HCT116 (cell line): Measurements from ENCODE around the gene SPG11. TPM values are rescaled to one million over a fixed set of nuclear protein-coding genes. Genes with fewer than 3 reads are reported as not detected.

Source experiments
- ATAC-seq: fragments of 200-7000 bp; cut with Tn5 transposase; 2 replicates; pipeline ENCODE4 v1.9.1; 2020; ENCODE audit warnings: mild to moderate bottlenecking, moderate library complexity
- BruUV-seq: library from RNA; stranded (reverse); fragments of 400-500 nt; replicated peaks from 2 replicates; lab custom pipeline; 2021; lab: Mats Ljungman, UMichigan
- CTCF ChIA-PET: fragments of 300-600 bp; sonication (Branson Sonifier 250); formaldehyde crosslinking; loops from one replicate; lab custom pipeline; 2021; ENCODE audit warnings: antibody characterized with exemption; lab: Charles Lee
- POLR2A ChIA-PET: fragments of 300-600, 350-600 bp; sonication (Branson Sonifier 250); formaldehyde crosslinking; loops from one replicate; lab custom pipeline; 2021; ENCODE audit warnings: antibody characterized with exemption; lab: Charles Lee
- RAD21 ChIA-PET, 2 experiments: fragments of 300-600 bp; sonication (Branson Sonifier 250); formaldehyde crosslinking; loops; one replicate each; lab custom pipeline; 2023; ENCODE audit warnings: low total read pairs in 2 of 2; ENCODE audit not compliant: uncharacterized antibody in 2 of 2, unreplicated experiment in 2 of 2, low non-redundant PET in 1 of 2; lab: Charles Lee
- DNase-seq: peaks from one replicate; pipeline ENCODE4 v3.0.0-alpha.2; 2010; ENCODE audit warnings: low read depth, low spot score
- H2AFZ ChIP-seq: fragments of 200-600 bp; shearing (Covaris generic), sonication (generic); 2 replicates; pipeline ENCODE4 v1.6.1; 2017; ENCODE audit warnings: low read depth, mixed run types, mixed read lengths, antibody characterized with exemption, low read length; ENCODE audit not compliant: poor library complexity, severe bottlenecking
- H3K27ac ChIP-seq: 2 replicates; pipeline ENCODE4 v1.5.1; 2012; ENCODE audit warnings: low read depth, low read length
- H3K27me3 ChIP-seq: fragments of 200-600 bp; sonication (generic); 2 replicates; pipeline ENCODE4 v1.6.1; 2016; ENCODE audit warnings: mixed run types, low read length, mixed read lengths; ENCODE audit not compliant: insufficient read depth
- H3K36me3 ChIP-seq, 2 experiments: fragments of 200-500 bp in 1 of 2; fragments of 200-600 bp in 1 of 2; sonication (Bioruptor generic) in 1 of 2; sonication (generic) in 1 of 2; 2 replicates each; pipeline versions ENCODE4 v1.5.1 to v1.6.1; 2014 to 2016; ENCODE audit warnings: low read length in 2 of 2, inconsistent platforms in 1 of 2, mixed read lengths in 1 of 2, mixed run types in 1 of 2; ENCODE audit not compliant: insufficient read depth in 2 of 2, control insufficient read depth in 1 of 2
- H3K4me1 ChIP-seq, 2 experiments: fragments of 200-600 bp in 1 of 2; sonication (generic) in 1 of 2; 2 replicates each; pipeline versions ENCODE4 v1.5.1 to v1.6.1; 2012 to 2017; ENCODE audit warnings: low read length in 2 of 2, inconsistent platforms in 1 of 2, mild to moderate bottlenecking in 1 of 2, mixed read lengths in 1 of 2, mixed run types in 1 of 2, moderate library complexity in 1 of 2; ENCODE audit not compliant: insufficient read depth in 2 of 2, control insufficient read depth in 1 of 2
- H3K4me2 ChIP-seq: fragments of 200-600 bp; sonication (generic); 2 replicates; pipeline ENCODE4 v1.6.1; 2017; ENCODE audit warnings: mixed run types, low read length, mixed read lengths
- H3K4me3 ChIP-seq, 2 experiments: fragments of 200-600 bp in 1 of 2; sonication (generic) in 1 of 2; replicated peaks in 1 of 2; 2 replicates each; pipeline ENCODE4 v1.5.1; 2011 to 2016; ENCODE audit warnings: low read length in 2 of 2, control low read depth in 1 of 2, low read depth in 1 of 2, mild to moderate bottlenecking in 1 of 2, mixed read lengths in 1 of 2, mixed run types in 1 of 2
- H3K79me2 ChIP-seq: fragments of 200-600 bp; sonication (generic); 2 replicates; pipeline ENCODE4 v1.6.1; 2017; ENCODE audit warnings: mild to moderate bottlenecking, mixed run types, low read length, moderate library complexity, mixed read lengths; ENCODE audit not compliant: insufficient read depth
- H3K9ac ChIP-seq: fragments of 200-600 bp; sonication (generic); 2 replicates; pipeline ENCODE4 v1.6.1; 2016; ENCODE audit warnings: low read length, mixed read lengths
- H3K9me2 ChIP-seq: fragments of 200-600 bp; sonication (generic), shearing (Covaris generic); 2 replicates; pipeline ENCODE4 v1.6.1; 2017; ENCODE audit warnings: mixed run types, mild to moderate bottlenecking, moderate library complexity; ENCODE audit not compliant: insufficient read depth
- H3K9me3 ChIP-seq, 2 experiments: fragments of 200-500 bp in 1 of 2; fragments of 200-600 bp in 1 of 2; sonication (Bioruptor generic) in 1 of 2; sonication (generic) in 1 of 2; 2 replicates each; pipeline ENCODE4 v1.6.1; 2014 to 2017; ENCODE audit warnings: low read length in 2 of 2, mixed read lengths in 2 of 2, inconsistent platforms in 1 of 2, low read depth in 1 of 2, mild to moderate bottlenecking in 1 of 2, mixed run types in 1 of 2, moderate library complexity in 1 of 2; ENCODE audit not compliant: control insufficient read depth in 1 of 2, insufficient read depth in 1 of 2
- H4K20me1 ChIP-seq: fragments of 200-600 bp; sonication (generic), shearing (Covaris generic); 2 replicates; pipeline ENCODE4 v1.6.1; 2017; ENCODE audit warnings: mixed run types, mild to moderate bottlenecking, moderate library complexity; ENCODE audit not compliant: insufficient read depth
- ATF3 ChIP-seq: IDR thresholded peaks from 2 replicates; pipeline ENCODE4 v1.6.1; 2012
- CTCF ChIP-seq, 3 experiments: fragments of 200-600 bp in 1 of 3; sonication (generic) in 1 of 3; IDR thresholded peaks in 2 of 3; conservative IDR thresholded peaks in 1 of 3; 2 replicates each; pipeline ENCODE4 v1.5.1; 2012 to 2017; ENCODE audit warnings: low read depth in 2 of 3, low read length in 2 of 3, antibody characterized with exemption in 1 of 3, borderline replicate concordance in 1 of 3, control low read depth in 1 of 3, mild to moderate bottlenecking in 1 of 3, mixed read lengths in 1 of 3, mixed run types in 1 of 3, moderate library complexity in 1 of 3; ENCODE audit not compliant: insufficient read depth in 1 of 3
- ELF1 ChIP-seq: IDR thresholded peaks from 2 replicates; pipeline ENCODE4 v1.6.1; 2012; ENCODE audit warnings: low read depth, borderline replicate concordance
- EZH2phosphoT487 ChIP-seq: fragments of 200-600 bp; IDR thresholded peaks from 2 replicates; pipeline ENCODE4 v1.6.1; 2018; ENCODE audit warnings: antibody characterized with exemption, borderline replicate concordance
- FOSL1 ChIP-seq: IDR thresholded peaks from 2 replicates; pipeline ENCODE4 v1.6.1; 2012; ENCODE audit warnings: low read depth
- JUND ChIP-seq: IDR thresholded peaks from 2 replicates; pipeline ENCODE4 v1.6.1; 2012
- POLR2A ChIP-seq: IDR thresholded peaks from 2 replicates; pipeline ENCODE4 v1.7.0; 2011; ENCODE audit warnings: borderline replicate concordance; ENCODE audit not compliant: insufficient read depth, insufficient read length; ENCODE audit errors: extremely low read depth
- POLR2AphosphoS5 ChIP-seq: IDR thresholded peaks from 2 replicates; pipeline ENCODE4 v1.6.1; 2011; ENCODE audit warnings: mild to moderate bottlenecking, low read depth, low read length, moderate library complexity
- REST ChIP-seq: IDR thresholded peaks from 2 replicates; pipeline ENCODE4 v1.6.1; 2012; ENCODE audit warnings: low read depth
- SIN3A ChIP-seq: IDR thresholded peaks from 2 replicates; pipeline ENCODE4 v1.6.1; 2012; ENCODE audit warnings: low read depth
- SRF ChIP-seq: IDR thresholded peaks from 2 replicates; pipeline ENCODE4 v1.6.1; 2012; ENCODE audit warnings: low read depth
- TCF7L2 ChIP-seq: IDR thresholded peaks from 2 replicates; pipeline ENCODE4 v1.7.0; 2011; ENCODE audit warnings: borderline replicate concordance, inconsistent platforms; ENCODE audit not compliant: insufficient read depth, insufficient read length; ENCODE audit errors: extremely low read depth
- ZFX ChIP-seq: fragments of 450-650 bp; IDR thresholded peaks from 2 replicates; pipeline ENCODE4 v1.6.1; 2017
- ZNF274 ChIP-seq: fragments of 200-500 bp; sonication (Bioruptor generic); IDR thresholded peaks from 2 replicates; pipeline ENCODE4 v1.6.1; 2014; ENCODE audit warnings: mild to moderate bottlenecking, low read depth, low read length, inconsistent platforms
- intact Hi-C: fragments of 100-400 bp; cut with micrococcal nuclease; formaldehyde crosslinking; loops from 2 replicates; pipeline ENCODE4 v1.10.0; 2022
- total RNA-seq: library from RNA; stranded (reverse); gene quantifications from one replicate; pipeline ENCODE4 v1.2.1, GENCODE V29; 2021; ENCODE audit not compliant: unreplicated experiment
- TF ChIP-seq, protein P1 (sequence below): IDR thresholded peaks from 2 replicates; pipeline ENCODE4 v1.6.1; 2011; ENCODE audit warnings: mild to moderate bottlenecking, low read length, moderate library complexity; ENCODE audit not compliant: insufficient replicate concordance; ENCODE audit errors: extremely low read depth

SPG11 gene
- total RNA-seq, 1 experiment from 2014 or later, result 34.8 TPM

DNA sequence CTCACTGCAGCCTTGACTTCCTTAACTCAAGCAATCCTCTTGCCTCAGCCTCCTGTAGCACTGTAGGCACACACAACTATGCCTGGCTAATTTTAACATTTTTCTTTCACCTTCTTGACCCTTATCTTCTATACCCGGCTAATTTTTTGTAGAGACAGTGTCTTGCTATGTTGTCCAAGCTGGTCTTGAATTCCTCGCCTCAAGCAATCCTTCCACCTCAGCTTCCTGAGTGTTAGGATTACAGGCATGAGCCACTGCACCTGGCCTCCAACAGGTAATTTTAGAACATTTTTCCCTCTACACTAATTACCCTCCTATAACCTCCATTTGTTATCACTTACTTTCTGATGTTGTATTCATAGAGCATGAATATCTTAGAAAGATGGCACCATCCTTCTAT, 60.3 kb downstream of the SPG11 start:
- Histone ChIP-seq H4K20me1 (no peaks in the 10 kb centered on the region), H3K9ac (no peak overlapping the region), H3K79me2 (no peaks in the 10 kb centered on the region), H3K9me2 (no peaks in the 10 kb centered on the region), H3K9me3 (no peaks in the 10 kb centered on the region), H3K27me3 (no peaks in the 10 kb centered on the region), H3K27ac (no peak overlapping the region), H3K4me3 (no peak overlapping the region), H3K36me3 (peaks cover 20 to 27% of the 10 kb centered on the region in 2 experiments), H2AFZ (no peak overlapping the region), H3K4me1 (no peaks in the 10 kb centered on the region), H3K4me2 (no peak overlapping the region)
- ChIA-PET CTCF (interaction anchor here (1.0 kb wide), 1 partner anchor 19 kb away, joined by 3 read pairs; no protein-coding TSS in a partner anchor), RAD21 (no interaction called here), POLR2A (no interaction called here)
- intact Hi-C loops, result no loop called here
- no peak for ATAC-seq
- no TSS peak for BruUV-seq
- TF ChIP-seq TCF7L2 (no peak), ZFX (no peak), ELF1 (no peak), REST (no peak), EZH2phosphoT487 (no peak), SIN3A (no peak), CTCF (IDR thresholded peaks at IDR 0.05 in 2 of 3, conservative IDR thresholded peaks at IDR 0.05 in 1 of 3; ENCODE audit: borderline replicate concordance in 1 of 3, insufficient read depth in 1 of 3, low read depth in 2 of 3, low read length in 2 of 3) (no peak), ZNF274 (no peak), ATF3 (no peak), SRF (no peak), POLR2A (no peak), POLR2AphosphoS5 (no peak), FOSL1 (no peak), JUND (no peak)
- TF ChIP-seq, protein P1, sequence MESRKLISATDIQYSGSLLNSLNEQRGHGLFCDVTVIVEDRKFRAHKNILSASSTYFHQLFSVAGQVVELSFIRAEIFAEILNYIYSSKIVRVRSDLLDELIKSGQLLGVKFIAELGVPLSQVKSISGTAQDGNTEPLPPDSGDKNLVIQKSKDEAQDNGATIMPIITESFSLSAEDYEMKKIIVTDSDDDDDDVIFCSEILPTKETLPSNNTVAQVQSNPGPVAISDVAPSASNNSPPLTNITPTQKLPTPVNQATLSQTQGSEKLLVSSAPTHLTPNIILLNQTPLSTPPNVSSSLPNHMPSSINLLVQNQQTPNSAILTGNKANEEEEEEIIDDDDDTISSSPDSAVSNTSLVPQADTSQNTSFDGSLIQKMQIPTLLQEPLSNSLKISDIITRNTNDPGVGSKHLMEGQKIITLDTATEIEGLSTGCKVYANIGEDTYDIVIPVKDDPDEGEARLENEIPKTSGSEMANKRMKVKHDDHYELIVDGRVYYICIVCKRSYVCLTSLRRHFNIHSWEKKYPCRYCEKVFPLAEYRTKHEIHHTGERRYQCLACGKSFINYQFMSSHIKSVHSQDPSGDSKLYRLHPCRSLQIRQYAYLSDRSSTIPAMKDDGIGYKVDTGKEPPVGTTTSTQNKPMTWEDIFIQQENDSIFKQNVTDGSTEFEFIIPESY, result no peak
- TF ChIP-seq, all 23 proteins: peak for 0
- no peak for DNase-seq
